SU-DHL-6 (cell line): Measurements from ENCODE around the gene PCDHGB3.
"Not testable (repeated sequence)": the region's sequence is repeated elsewhere in the genome, so short reads cannot be mapped to it uniquely, and the experiment has no call there.

Source experiments
- EZH2phosphoT487 ChIP-seq: fragments of 200-600 bp; sonication (generic), shearing (Covaris generic); conservative IDR thresholded peaks from 2 replicates; pipeline ENCODE4 v1.6.1; 2018; ENCODE audit warnings: mild to moderate bottlenecking, antibody characterized with exemption, low read length, moderate library complexity, mixed read lengths
- TF ChIP-seq, protein P1 (sequence below): fragments of 200-600 bp; sonication (generic); IDR thresholded peaks from one replicate; pipeline ENCODE4 v1.5.1; 2017; ENCODE audit warnings: antibody characterized with exemption, mild to moderate bottlenecking, low read length, moderate library complexity; ENCODE audit not compliant: insufficient read depth, poor library complexity, severe bottlenecking

GRCh38 chr5:141397756-141398551 lies 27.9 kb downstream of the PCDHGB3 start, which contains the start of gene PCDHGB5:
- TF ChIP-seq, protein P1, sequence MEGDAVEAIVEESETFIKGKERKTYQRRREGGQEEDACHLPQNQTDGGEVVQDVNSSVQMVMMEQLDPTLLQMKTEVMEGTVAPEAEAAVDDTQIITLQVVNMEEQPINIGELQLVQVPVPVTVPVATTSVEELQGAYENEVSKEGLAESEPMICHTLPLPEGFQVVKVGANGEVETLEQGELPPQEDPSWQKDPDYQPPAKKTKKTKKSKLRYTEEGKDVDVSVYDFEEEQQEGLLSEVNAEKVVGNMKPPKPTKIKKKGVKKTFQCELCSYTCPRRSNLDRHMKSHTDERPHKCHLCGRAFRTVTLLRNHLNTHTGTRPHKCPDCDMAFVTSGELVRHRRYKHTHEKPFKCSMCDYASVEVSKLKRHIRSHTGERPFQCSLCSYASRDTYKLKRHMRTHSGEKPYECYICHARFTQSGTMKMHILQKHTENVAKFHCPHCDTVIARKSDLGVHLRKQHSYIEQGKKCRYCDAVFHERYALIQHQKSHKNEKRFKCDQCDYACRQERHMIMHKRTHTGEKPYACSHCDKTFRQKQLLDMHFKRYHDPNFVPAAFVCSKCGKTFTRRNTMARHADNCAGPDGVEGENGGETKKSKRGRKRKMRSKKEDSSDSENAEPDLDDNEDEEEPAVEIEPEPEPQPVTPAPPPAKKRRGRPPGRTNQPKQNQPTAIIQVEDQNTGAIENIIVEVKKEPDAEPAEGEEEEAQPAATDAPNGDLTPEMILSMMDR = peak; percentile 13
- not testable (repeated sequence) for TF ChIP-seq EZH2phosphoT487
